H9 (cell line): Measurements from ENCODE around the gene UGT1A8. TPM values are rescaled to one million over a fixed set of nuclear protein-coding genes. Genes with fewer than 3 reads are reported as not detected.

Experiments
- DNase-seq: peaks from one replicate; pipeline ENCODE4 v3.0.0-alpha.2; 2017
- H2AFZ ChIP-seq: one replicate; pipeline ENCODE4 v1.6.1; 2013; ENCODE audit warnings: mild to moderate bottlenecking, low read length, control low read depth, moderate library complexity
- H2AK5ac ChIP-seq: 2 replicates; pipeline ENCODE4 v1.6.1; 2013; ENCODE audit warnings: low read length, control low read depth, mixed read lengths; ENCODE audit not compliant: insufficient read length
- H2BK120ac ChIP-seq: one replicate; pipeline ENCODE4 v1.6.1; 2013; ENCODE audit warnings: low read depth, mild to moderate bottlenecking, low read length, control low read depth, inconsistent platforms; ENCODE audit not compliant: poor library complexity, severe bottlenecking
- H2BK12ac ChIP-seq: 2 replicates; pipeline ENCODE4 v1.6.1; 2013; ENCODE audit warnings: low read length, control low read depth, mixed read lengths, low read depth; ENCODE audit not compliant: insufficient read length
- H2BK15ac ChIP-seq: 2 replicates; pipeline ENCODE4 v1.6.1; 2013; ENCODE audit warnings: low read depth, low read length, control low read depth
- H2BK20ac ChIP-seq: one replicate; pipeline ENCODE4 v1.6.1; 2013; ENCODE audit warnings: low read depth, mild to moderate bottlenecking, low read length, control low read depth, inconsistent platforms; ENCODE audit not compliant: poor library complexity, severe bottlenecking
- H2BK5ac ChIP-seq: 2 replicates; pipeline ENCODE4 v1.6.1; 2013; ENCODE audit warnings: low read length, control low read depth, mixed read lengths; ENCODE audit not compliant: insufficient read length
- H3K14ac ChIP-seq: 2 replicates; pipeline ENCODE4 v1.6.1; 2013; ENCODE audit warnings: low read length, control low read depth; ENCODE audit not compliant: insufficient read depth
- H3K18ac ChIP-seq: 2 replicates; pipeline ENCODE4 v1.6.1; 2013; ENCODE audit warnings: low read depth, mild to moderate bottlenecking, mixed read lengths, low read length, control low read depth; ENCODE audit not compliant: insufficient read length
- H3K23ac ChIP-seq: 2 replicates; pipeline ENCODE4 v1.6.1; 2013; ENCODE audit warnings: low read length, control low read depth, mixed read lengths, low read depth; ENCODE audit not compliant: insufficient read length
- H3K23me2 ChIP-seq: 2 replicates; pipeline ENCODE4 v1.6.1; 2013; ENCODE audit warnings: low read depth, mild to moderate bottlenecking, mixed read lengths, low read length, control low read depth; ENCODE audit not compliant: insufficient read length, poor library complexity, severe bottlenecking
- H3K27ac ChIP-seq: 2 replicates; pipeline ENCODE4 v1.5.1; 2013; ENCODE audit warnings: low read length, control low read depth, mixed read lengths, low read depth; ENCODE audit not compliant: insufficient read length
- H3K27me3 ChIP-seq: 2 replicates; pipeline ENCODE4 v1.6.1; 2013; ENCODE audit warnings: low read length, control low read depth, inconsistent platforms; ENCODE audit not compliant: insufficient read depth
- H3K4ac ChIP-seq: 2 replicates; pipeline ENCODE4 v1.6.1; 2013; ENCODE audit warnings: low read depth, mild to moderate bottlenecking, control low read depth, inconsistent platforms, low read length, moderate library complexity
- H3K4me1 ChIP-seq: 2 replicates; pipeline ENCODE4 v1.6.1; 2013; ENCODE audit warnings: low read length, control low read depth, inconsistent platforms; ENCODE audit not compliant: insufficient read depth
- H3K4me2 ChIP-seq: 2 replicates; pipeline ENCODE4 v1.6.1; 2013; ENCODE audit warnings: low read length, control low read depth, mixed read lengths; ENCODE audit not compliant: insufficient read length, insufficient read depth
- H3K56ac ChIP-seq: 2 replicates; pipeline ENCODE4 v1.6.1; 2013; ENCODE audit warnings: low read depth, mild to moderate bottlenecking, mixed read lengths, low read length, control low read depth; ENCODE audit not compliant: insufficient read length
- H3K79me1 ChIP-seq: 2 replicates; pipeline ENCODE4 v1.6.1; 2013; ENCODE audit warnings: low read depth, mild to moderate bottlenecking, moderate library complexity, low read length, control low read depth, inconsistent platforms; ENCODE audit not compliant: insufficient read depth, poor library complexity, severe bottlenecking
- H3K79me2 ChIP-seq: 2 replicates; pipeline ENCODE4 v1.6.1; 2013; ENCODE audit warnings: low read length, control low read depth, inconsistent platforms; ENCODE audit not compliant: insufficient read depth
- H3K9ac ChIP-seq: 2 replicates; pipeline ENCODE4 v1.6.1; 2013; ENCODE audit warnings: low read length, control low read depth, mixed read lengths; ENCODE audit not compliant: insufficient read length; ENCODE audit errors: extremely low read depth
- H3K9me3 ChIP-seq: one replicate; pipeline ENCODE4 v1.6.1; 2013; ENCODE audit warnings: low read depth, low read length, inconsistent platforms; ENCODE audit not compliant: control insufficient read depth
- H3T11ph ChIP-seq: one replicate; pipeline ENCODE4 v1.6.1; 2013; ENCODE audit warnings: mild to moderate bottlenecking, low read length, control low read depth, inconsistent platforms
- H4K20me1 ChIP-seq: one replicate; pipeline ENCODE4 v1.6.1; 2013; ENCODE audit not compliant: control insufficient read depth, insufficient read length, insufficient read depth
- H4K5ac ChIP-seq: 2 replicates; pipeline ENCODE4 v1.6.1; 2013; ENCODE audit warnings: low read depth, mild to moderate bottlenecking, mixed read lengths, low read length, control low read depth; ENCODE audit not compliant: insufficient read length
- H4K8ac ChIP-seq: replicated peaks from 2 replicates; pipeline ENCODE4 v1.6.1; 2013; ENCODE audit warnings: low read length, control low read depth, mixed read lengths, low read depth; ENCODE audit not compliant: insufficient read length
- H4K91ac ChIP-seq: 2 replicates; pipeline ENCODE4 v1.6.1; 2013; ENCODE audit warnings: low read depth, mild to moderate bottlenecking, moderate library complexity, mixed read lengths, low read length, control low read depth; ENCODE audit not compliant: insufficient read length
- H3K27ac Mint-ChIP-seq, 3 experiments: 2 replicates in 2 of 3; 3 replicates in 1 of 3; pipeline ENCODE4 v1.8.0; 2020 to 2021; ENCODE audit warnings: mixed read lengths in 3 of 3, mild to moderate bottlenecking in 1 of 3, moderate library complexity in 1 of 3
- H3K27me3 Mint-ChIP-seq: 2 replicates; pipeline ENCODE4 v1.8.0; 2021; ENCODE audit warnings: low read depth, mild to moderate bottlenecking, moderate library complexity, mixed read lengths
- H3K36me3 Mint-ChIP-seq, 3 experiments: 2 replicates in 2 of 3; 3 replicates in 1 of 3; pipeline ENCODE4 v1.8.0; 2020 to 2021; ENCODE audit warnings: low read depth in 3 of 3, mixed read lengths in 3 of 3; ENCODE audit not compliant: insufficient read depth in 1 of 3
- H3K4me1 Mint-ChIP-seq, 2 experiments: 2 replicates each; pipeline ENCODE4 v1.8.0; 2020; ENCODE audit warnings: mixed read lengths in 2 of 2
- H3K4me3 Mint-ChIP-seq, 2 experiments: 2 replicates in 1 of 2; 3 replicates in 1 of 2; pipeline ENCODE4 v1.8.0; 2020 to 2021; ENCODE audit warnings: mild to moderate bottlenecking in 2 of 2, mixed read lengths in 2 of 2, moderate library complexity in 1 of 2
- H3K9me3 Mint-ChIP-seq, 2 experiments: 2 replicates in 1 of 2; 3 replicates in 1 of 2; pipeline ENCODE4 v1.8.0; 2020; ENCODE audit warnings: mild to moderate bottlenecking in 2 of 2, mixed read lengths in 2 of 2, moderate library complexity in 1 of 2
- CTCF ChIP-seq: fragments of 200-600 bp; sonication (generic); conservative IDR thresholded peaks from 3 replicates; pipeline ENCODE4 v1.8.0; 2021; ENCODE audit warnings: antibody characterized with exemption, mild to moderate bottlenecking
- WGBS: extraction: QIAGEN DNeasy Blood & Tissue Kit; methylation state at CpG from one replicate; pipeline ENCODE4 v1.1.7; 2013; ENCODE audit warnings: missing lambda C conversion rate, low lambda C conversion rate, mixed read lengths; ENCODE audit not compliant: insufficient read length; ENCODE audit errors: extremely low coverage; 5-methylcytosine and 5-hydroxymethylcytosine counted together
- total RNA-seq: library from RNA; stranded (reverse); gene quantifications from 2 replicates; pipeline ENCODE4 v1.2.1, GENCODE V29; 2021

UGT1A8 gene
- total RNA-seq, 1 experiment from 2014 or later = not detected

GRCh38 chr2:233611284-233611683 is 6.1 kb upstream of the UGT1A8 start:
- no peak overlapping the region for H3K4me2 ChIP-seq
- no peaks in the 10 kb centered on the region for H3K27me3 ChIP-seq
- H2AK5ac ChIP-seq = no peak overlapping the region
- no peaks in the 10 kb centered on the region for H3K4me1 ChIP-seq
- no peak for TF ChIP-seq CTCF
- no peak overlapping the region for H2BK5ac ChIP-seq
- H3K23me2 ChIP-seq = no peaks in the 10 kb centered on the region
- no peak overlapping the region for H2BK20ac ChIP-seq
- H2BK12ac ChIP-seq = no peak overlapping the region
- no peaks in the 10 kb centered on the region for H3K9me3 ChIP-seq
- no peaks in the 10 kb centered on the region for H3K79me1 ChIP-seq
- H3K36me3 Mint-ChIP-seq = peaks cover 0 to 2% (median 0%) of the 10 kb centered on the region in 3 experiments; a peak in 2 of 7 replicates
- H3K9me3 Mint-ChIP-seq = peaks cover 32 to 42% of the 10 kb centered on the region in 2 experiments
- no peak overlapping the region for H3K18ac ChIP-seq
- no peak overlapping the region for H3K14ac ChIP-seq
- no peak overlapping the region for H4K5ac ChIP-seq
- H2AFZ ChIP-seq = no peak overlapping the region
- no peak overlapping the region for H3K4ac ChIP-seq
- no peak overlapping the region for H3K4me3 Mint-ChIP-seq
- no peaks in the 10 kb centered on the region for H3K79me2 ChIP-seq
- no peak overlapping the region for H2BK120ac ChIP-seq
- H4K91ac ChIP-seq = no peak overlapping the region
- no peak overlapping the region for H2BK15ac ChIP-seq
- H3K27me3 Mint-ChIP-seq = peaks cover 11% of the 10 kb centered on the region
- no peak overlapping the region for H4K8ac ChIP-seq
- H3K9ac ChIP-seq = no peak overlapping the region
- WGBS = no CpG with 5 or more reads among the region's 4 CpGs
- no peak overlapping the region for H3K27ac ChIP-seq
- no peak overlapping the region for H3K56ac ChIP-seq
- H3T11ph ChIP-seq = no peak overlapping the region
- no peaks in the 10 kb centered on the region for H3K4me1 Mint-ChIP-seq
- DNase-seq = no peak
- H3K23ac ChIP-seq = no peak overlapping the region
- no peaks in the 10 kb centered on the region for H4K20me1 ChIP-seq
- no peak overlapping the region for H3K27ac Mint-ChIP-seq
